Retinal pigment epithelial cell (primary cell): ENCODE results near the gene TAAR8.

Source experiments
- DNase-seq: peaks from one replicate; pipeline ENCODE4 v3.0.0-alpha.2; 2010; ENCODE audit warnings: low read depth
- H3K4me3 ChIP-seq: 2 replicates; pipeline ENCODE4 v1.5.1; 2011; ENCODE audit warnings: mild to moderate bottlenecking, low read length, control low read depth, moderate library complexity
- TF ChIP-seq, protein P1 (sequence below): conservative IDR thresholded peaks from 2 replicates; pipeline ENCODE4 v1.5.1; 2011; ENCODE audit warnings: low read depth, low read length, control low read depth, inconsistent platforms

The TAAR8 gene

GRCh38 chr6:132568611-132569010 is 16.1 kb downstream of the TAAR8 start:
- TF ChIP-seq, protein P1, sequence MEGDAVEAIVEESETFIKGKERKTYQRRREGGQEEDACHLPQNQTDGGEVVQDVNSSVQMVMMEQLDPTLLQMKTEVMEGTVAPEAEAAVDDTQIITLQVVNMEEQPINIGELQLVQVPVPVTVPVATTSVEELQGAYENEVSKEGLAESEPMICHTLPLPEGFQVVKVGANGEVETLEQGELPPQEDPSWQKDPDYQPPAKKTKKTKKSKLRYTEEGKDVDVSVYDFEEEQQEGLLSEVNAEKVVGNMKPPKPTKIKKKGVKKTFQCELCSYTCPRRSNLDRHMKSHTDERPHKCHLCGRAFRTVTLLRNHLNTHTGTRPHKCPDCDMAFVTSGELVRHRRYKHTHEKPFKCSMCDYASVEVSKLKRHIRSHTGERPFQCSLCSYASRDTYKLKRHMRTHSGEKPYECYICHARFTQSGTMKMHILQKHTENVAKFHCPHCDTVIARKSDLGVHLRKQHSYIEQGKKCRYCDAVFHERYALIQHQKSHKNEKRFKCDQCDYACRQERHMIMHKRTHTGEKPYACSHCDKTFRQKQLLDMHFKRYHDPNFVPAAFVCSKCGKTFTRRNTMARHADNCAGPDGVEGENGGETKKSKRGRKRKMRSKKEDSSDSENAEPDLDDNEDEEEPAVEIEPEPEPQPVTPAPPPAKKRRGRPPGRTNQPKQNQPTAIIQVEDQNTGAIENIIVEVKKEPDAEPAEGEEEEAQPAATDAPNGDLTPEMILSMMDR: no peak
- H3K4me3 ChIP-seq: no peak overlapping the region
- no peak for DNase-seq

- TF ChIP-seq, protein P1: no peak
Observed at GRCh38 chr6:132569170-132569569, 16.7 kb downstream of the TAAR8 start.

GRCh38 chr6:132570221-132570777 is 17.8 kb downstream of the TAAR8 start, which contains the start of gene TAAR6:
Gene TAAR6, plus strand, starts transcription at chr6:132570322. Its CDS starts 0 bp downstream, at chr6:132570322.
- no peak for DNase-seq
- no peak within 1 kb of the TSS for H3K4me3 ChIP-seq

More at GRCh38 chr6:132569170-132569569, 16.7 kb downstream of the TAAR8 start:
- DNase-seq: no peak
- H3K4me3 ChIP-seq: no peak overlapping the region

GRCh38 chr6:132571774-132572173 is 19.3 kb downstream of the TAAR8 start:
- DNase-seq: no peak
- H3K4me3 ChIP-seq: no peak overlapping the region
- TF ChIP-seq, protein P1: no peak

More at GRCh38 chr6:132570221-132570777, 17.8 kb downstream of the TAAR8 start, which contains the start of gene TAAR6:
- TF ChIP-seq, protein P1: no peak

DNA sequence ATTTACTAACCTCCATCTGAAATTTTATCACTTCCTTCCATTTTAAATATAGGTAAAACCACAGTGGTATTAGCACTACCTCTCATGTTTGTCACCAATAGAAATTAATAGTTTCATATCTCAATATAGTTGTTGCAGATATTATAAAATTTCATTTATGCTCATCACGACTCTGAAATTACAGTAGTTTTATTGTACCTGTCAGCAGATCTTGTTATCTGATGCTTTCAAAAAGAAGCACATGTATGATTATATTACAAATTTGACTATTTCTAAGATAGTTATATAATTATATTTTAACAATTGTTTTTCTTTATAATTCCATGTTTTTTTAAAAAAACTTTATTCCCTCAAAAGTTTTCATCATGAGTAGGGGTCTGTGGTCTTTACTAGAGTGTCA is 32.2 kb downstream of the TAAR8 start:
- TF ChIP-seq, protein P1: no peak
- DNase-seq: no peak
- no peak overlapping the region for H3K4me3 ChIP-seq

- TF ChIP-seq, protein P1: no peak
- DNase-seq: no peak
- no peak overlapping the region for H3K4me3 ChIP-seq
Observed at GRCh38 chr6:132587424-132587823, 35.0 kb downstream of the TAAR8 start.

DNA sequence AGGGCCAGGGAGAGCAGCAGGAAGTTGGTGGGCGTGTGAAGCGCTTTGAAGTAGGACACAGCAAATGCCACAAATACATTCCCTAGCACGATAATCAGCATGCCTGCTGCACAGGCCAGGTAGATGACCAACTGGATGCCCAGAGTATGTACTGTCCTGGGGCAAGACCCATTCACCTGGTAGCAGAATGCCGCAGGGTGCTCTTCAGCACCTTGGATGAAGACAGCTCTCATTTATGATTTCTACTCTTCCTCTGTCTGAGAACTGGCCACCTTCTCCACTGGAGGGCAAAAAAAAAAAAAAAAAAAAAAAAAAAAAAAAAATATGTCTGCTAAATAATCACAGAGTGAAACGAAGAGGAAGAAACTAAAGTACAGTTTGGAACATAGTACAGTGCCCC is 37.0 kb downstream of the TAAR8 start, which contains the start of gene TAAR5:
TSS of gene TAAR5 (minus strand) at position 288 of the 400 bp plus-strand sequence. CDS start at position 233, 55 bp downstream.
- TF ChIP-seq, protein P1: no peak
- H3K4me3 ChIP-seq: no peak within 1 kb of the TSS
- DNase-seq: no peak
